Peyer's patch (tissue), 4 donors: Measurements from ENCODE around the gene TPCN2.

Experiments
- CTCF ChIP-seq, 6 experiments: fragments of 450-650 bp in 4 of 6; fragments of 200-600 bp in 2 of 6; sonication (generic) in 1 of 6; IDR thresholded peaks; one replicate each; pipeline ENCODE4 v1.5.1; 2017 to 2019; ENCODE audit warnings: antibody characterized with exemption in 6 of 6, mild to moderate bottlenecking in 3 of 6, moderate library complexity in 1 of 6
- POLR2A ChIP-seq, 2 donors: fragments of 450-650 bp; IDR thresholded peaks; one replicate each; pipeline ENCODE4 v1.5.1; 2017; ENCODE audit warnings: antibody characterized with exemption in 2 of 2, mild to moderate bottlenecking in 2 of 2, moderate library complexity in 2 of 2

GRCh38 chr11:69165775-69166174 is 117.0 kb downstream of the TPCN2 start:
- TF ChIP-seq CTCF (IDR thresholded peaks at IDR 0.05) (no peak), POLR2A (IDR thresholded peaks at IDR 0.05) (no peak)
